Measurements from ENCODE around the gene TMEM43. TPM values are rescaled to one million over a fixed set of nuclear protein-coding genes. Genes with fewer than 3 reads are reported as not detected.

Gene TMEM43
- total and polyA plus RNA-seq, 8 donors, result 11.2 to 31.2 (median 17.6) TPM

- intact Hi-C loops (cut with DNase I), result no loop called here
- Histone ChIP-seq H3K4me1 (no peaks in the 10 kb centered on the region), H3K27ac (no peak overlapping the region), H3K27me3 (no peaks in the 10 kb centered on the region), H3K9me3 (no peaks in the 10 kb centered on the region), H3K36me3 (peaks cover 0 to 52% (median 32%) of the 10 kb centered on the region in 3 donors), H3K4me3 (no peak overlapping the region)
- TF ChIP-seq, protein P1, sequence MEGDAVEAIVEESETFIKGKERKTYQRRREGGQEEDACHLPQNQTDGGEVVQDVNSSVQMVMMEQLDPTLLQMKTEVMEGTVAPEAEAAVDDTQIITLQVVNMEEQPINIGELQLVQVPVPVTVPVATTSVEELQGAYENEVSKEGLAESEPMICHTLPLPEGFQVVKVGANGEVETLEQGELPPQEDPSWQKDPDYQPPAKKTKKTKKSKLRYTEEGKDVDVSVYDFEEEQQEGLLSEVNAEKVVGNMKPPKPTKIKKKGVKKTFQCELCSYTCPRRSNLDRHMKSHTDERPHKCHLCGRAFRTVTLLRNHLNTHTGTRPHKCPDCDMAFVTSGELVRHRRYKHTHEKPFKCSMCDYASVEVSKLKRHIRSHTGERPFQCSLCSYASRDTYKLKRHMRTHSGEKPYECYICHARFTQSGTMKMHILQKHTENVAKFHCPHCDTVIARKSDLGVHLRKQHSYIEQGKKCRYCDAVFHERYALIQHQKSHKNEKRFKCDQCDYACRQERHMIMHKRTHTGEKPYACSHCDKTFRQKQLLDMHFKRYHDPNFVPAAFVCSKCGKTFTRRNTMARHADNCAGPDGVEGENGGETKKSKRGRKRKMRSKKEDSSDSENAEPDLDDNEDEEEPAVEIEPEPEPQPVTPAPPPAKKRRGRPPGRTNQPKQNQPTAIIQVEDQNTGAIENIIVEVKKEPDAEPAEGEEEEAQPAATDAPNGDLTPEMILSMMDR (IDR thresholded peaks at IDR 0.05), result no peak
- ATAC-seq (no peak), FAIRE-seq (no peak), DNase-seq (no peak)
- 93 to 94% methylated on average over 9 of the region's 9 CpGs for WGBS, 2 donors
Observed at GRCh38 chr3:14150491-14151230, 25.8 kb downstream of the TMEM43 start.

DNA sequence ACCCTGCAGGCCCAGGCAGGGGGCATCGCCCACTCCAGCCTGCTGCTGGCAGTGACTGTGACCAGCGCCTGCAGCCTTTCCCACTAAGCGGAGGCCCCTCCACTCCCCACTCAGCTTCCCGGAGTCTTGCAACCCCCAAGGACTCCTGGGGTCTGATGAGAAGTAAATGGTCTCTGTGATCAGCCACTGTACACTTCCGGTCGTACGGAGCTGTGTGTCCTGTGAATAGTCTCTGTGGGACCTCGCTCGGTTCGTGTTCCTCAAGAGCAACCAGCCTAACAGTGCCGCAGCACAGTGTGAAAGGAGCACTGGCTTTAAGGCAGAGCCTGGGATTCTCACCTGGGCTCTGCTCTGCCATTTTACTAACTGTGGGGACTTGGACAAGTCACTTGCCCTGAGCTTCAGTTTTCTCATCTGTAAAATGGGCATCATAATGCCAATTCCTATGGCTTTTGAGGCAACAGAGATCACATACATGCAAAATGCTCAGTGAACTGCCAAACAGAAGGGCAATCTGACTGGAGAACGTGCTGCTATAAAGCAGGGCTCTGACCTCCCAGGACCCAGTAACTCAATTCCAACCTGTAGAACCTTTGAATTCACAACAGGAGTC lies 26.7 kb downstream of the TMEM43 start:
- TF ChIP-seq, protein P1 (IDR thresholded peaks at IDR 0.05), result no peak
- no peak overlapping the region for H3K27ac ChIP-seq
- FAIRE-seq, result no peak
- H3K4me1 ChIP-seq, result no peaks in the 10 kb centered on the region
- no peak overlapping the region for H3K4me3 ChIP-seq
- no peak for ATAC-seq
- H3K27me3 ChIP-seq, result no peaks in the 10 kb centered on the region
- peaks cover 0 to 52% (median 29%) of the 10 kb centered on the region in 3 donors for H3K36me3 ChIP-seq
- 88 to 93% methylated on average over 12 of the region's 12 CpGs for WGBS, 2 donors
- no peak for DNase-seq
- intact Hi-C loops (cut with DNase I), result no loop called here
- no peaks in the 10 kb centered on the region for H3K9me3 ChIP-seq

GRCh38 chr3:14152233-14152962 lies 27.5 kb downstream of the TMEM43 start:
- intact Hi-C loops (cut with DNase I), result no loop called here
- Histone ChIP-seq H3K4me1 (no peaks in the 10 kb centered on the region), H3K27me3 (no peaks in the 10 kb centered on the region), H3K27ac (no peak overlapping the region), H3K9me3 (no peaks in the 10 kb centered on the region), H3K36me3 (peaks cover 0 to 52% (median 21%) of the 10 kb centered on the region in 3 donors), H3K4me3 (no peak overlapping the region)
- FAIRE-seq (no peak), DNase-seq (peak in 1 of 6 donors; percentile 38), ATAC-seq (no peak)
- 88 to 93% methylated on average over 11 of the region's 11 CpGs for WGBS, 2 donors
- TF ChIP-seq, protein P1 (IDR thresholded peaks at IDR 0.05), result no peak

- no peaks in the 10 kb centered on the region for H3K27me3 ChIP-seq
- DNase-seq, result no peak
- TF ChIP-seq, protein P1 (IDR thresholded peaks at IDR 0.05), result no peak
- WGBS, 2 donors, result 88 to 90% methylated on average over 4 of the region's 4 CpGs
- intact Hi-C loops (cut with DNase I), result no loop called here
- H3K4me1 ChIP-seq, result no peaks in the 10 kb centered on the region
- ATAC-seq, result no peak
- H3K36me3 ChIP-seq, result peaks cover 0 to 52% (median 19%) of the 10 kb centered on the region in 3 donors
- H3K9me3 ChIP-seq, result no peaks in the 10 kb centered on the region
- H3K27ac ChIP-seq, result no peak overlapping the region
- FAIRE-seq, result no peak
- H3K4me3 ChIP-seq, result no peak overlapping the region
Observed at GRCh38 chr3:14152963-14153355, 28.1 kb downstream of the TMEM43 start.
